HCT116 (cell line): ENCODE data around the gene GNG7. TPM values are rescaled to one million over a fixed set of nuclear protein-coding genes. Genes with fewer than 3 reads are reported as not detected.

Experiments used
- ATAC-seq: fragments of 200-7000 bp; cut with Tn5 transposase; 2 replicates; pipeline ENCODE4 v1.9.1; 2020; ENCODE audit warnings: mild to moderate bottlenecking, moderate library complexity
- BruUV-seq: library from RNA; stranded (reverse); fragments of 400-500 nt; replicated peaks from 2 replicates; lab custom pipeline; 2021; lab: Mats Ljungman, UMichigan
- CTCF ChIA-PET: fragments of 300-600 bp; sonication (Branson Sonifier 250); formaldehyde crosslinking; loops from one replicate; lab custom pipeline; 2021; ENCODE audit warnings: antibody characterized with exemption; lab: Charles Lee
- POLR2A ChIA-PET: fragments of 300-600, 350-600 bp; sonication (Branson Sonifier 250); formaldehyde crosslinking; loops from one replicate; lab custom pipeline; 2021; ENCODE audit warnings: antibody characterized with exemption; lab: Charles Lee
- RAD21 ChIA-PET, 2 experiments: fragments of 300-600 bp; sonication (Branson Sonifier 250); formaldehyde crosslinking; loops; one replicate each; lab custom pipeline; 2023; ENCODE audit warnings: low total read pairs in 2 of 2; ENCODE audit not compliant: uncharacterized antibody in 2 of 2, unreplicated experiment in 2 of 2, low non-redundant PET in 1 of 2; lab: Charles Lee
- DNase-seq: peaks from one replicate; pipeline ENCODE4 v3.0.0-alpha.2; 2010; ENCODE audit warnings: low read depth, low spot score
- H2AFZ ChIP-seq: fragments of 200-600 bp; shearing (Covaris generic), sonication (generic); 2 replicates; pipeline ENCODE4 v1.6.1; 2017; ENCODE audit warnings: low read depth, mixed run types, mixed read lengths, antibody characterized with exemption, low read length; ENCODE audit not compliant: poor library complexity, severe bottlenecking
- H3K27ac ChIP-seq: 2 replicates; pipeline ENCODE4 v1.5.1; 2012; ENCODE audit warnings: low read depth, low read length
- H3K27me3 ChIP-seq: fragments of 200-600 bp; sonication (generic); 2 replicates; pipeline ENCODE4 v1.6.1; 2016; ENCODE audit warnings: mixed run types, low read length, mixed read lengths; ENCODE audit not compliant: insufficient read depth
- H3K36me3 ChIP-seq, 2 experiments: fragments of 200-500 bp in 1 of 2; fragments of 200-600 bp in 1 of 2; sonication (Bioruptor generic) in 1 of 2; sonication (generic) in 1 of 2; 2 replicates each; pipeline versions ENCODE4 v1.5.1 to v1.6.1; 2014 to 2016; ENCODE audit warnings: low read length in 2 of 2, inconsistent platforms in 1 of 2, mixed read lengths in 1 of 2, mixed run types in 1 of 2; ENCODE audit not compliant: insufficient read depth in 2 of 2, control insufficient read depth in 1 of 2
- H3K4me1 ChIP-seq, 2 experiments: fragments of 200-600 bp in 1 of 2; sonication (generic) in 1 of 2; 2 replicates each; pipeline versions ENCODE4 v1.5.1 to v1.6.1; 2012 to 2017; ENCODE audit warnings: low read length in 2 of 2, inconsistent platforms in 1 of 2, mild to moderate bottlenecking in 1 of 2, mixed read lengths in 1 of 2, mixed run types in 1 of 2, moderate library complexity in 1 of 2; ENCODE audit not compliant: insufficient read depth in 2 of 2, control insufficient read depth in 1 of 2
- H3K4me2 ChIP-seq: fragments of 200-600 bp; sonication (generic); 2 replicates; pipeline ENCODE4 v1.6.1; 2017; ENCODE audit warnings: mixed run types, low read length, mixed read lengths
- H3K4me3 ChIP-seq, 2 experiments: fragments of 200-600 bp in 1 of 2; sonication (generic) in 1 of 2; replicated peaks in 1 of 2; 2 replicates each; pipeline ENCODE4 v1.5.1; 2011 to 2016; ENCODE audit warnings: low read length in 2 of 2, control low read depth in 1 of 2, low read depth in 1 of 2, mild to moderate bottlenecking in 1 of 2, mixed read lengths in 1 of 2, mixed run types in 1 of 2
- H3K79me2 ChIP-seq: fragments of 200-600 bp; sonication (generic); 2 replicates; pipeline ENCODE4 v1.6.1; 2017; ENCODE audit warnings: mild to moderate bottlenecking, mixed run types, low read length, moderate library complexity, mixed read lengths; ENCODE audit not compliant: insufficient read depth
- H3K9ac ChIP-seq: fragments of 200-600 bp; sonication (generic); 2 replicates; pipeline ENCODE4 v1.6.1; 2016; ENCODE audit warnings: low read length, mixed read lengths
- H3K9me2 ChIP-seq: fragments of 200-600 bp; sonication (generic), shearing (Covaris generic); 2 replicates; pipeline ENCODE4 v1.6.1; 2017; ENCODE audit warnings: mixed run types, mild to moderate bottlenecking, moderate library complexity; ENCODE audit not compliant: insufficient read depth
- H3K9me3 ChIP-seq, 2 experiments: fragments of 200-500 bp in 1 of 2; fragments of 200-600 bp in 1 of 2; sonication (Bioruptor generic) in 1 of 2; sonication (generic) in 1 of 2; 2 replicates each; pipeline ENCODE4 v1.6.1; 2014 to 2017; ENCODE audit warnings: low read length in 2 of 2, mixed read lengths in 2 of 2, inconsistent platforms in 1 of 2, low read depth in 1 of 2, mild to moderate bottlenecking in 1 of 2, mixed run types in 1 of 2, moderate library complexity in 1 of 2; ENCODE audit not compliant: control insufficient read depth in 1 of 2, insufficient read depth in 1 of 2
- H4K20me1 ChIP-seq: fragments of 200-600 bp; sonication (generic), shearing (Covaris generic); 2 replicates; pipeline ENCODE4 v1.6.1; 2017; ENCODE audit warnings: mixed run types, mild to moderate bottlenecking, moderate library complexity; ENCODE audit not compliant: insufficient read depth
- EGR1 ChIP-seq: IDR thresholded peaks from 2 replicates; pipeline ENCODE4 v1.6.1; 2012; ENCODE audit warnings: low read depth
- EZH2 ChIP-seq: fragments of 200-600 bp; sonication (generic); IDR thresholded peaks from 2 replicates; pipeline ENCODE4 v1.6.1; 2017; ENCODE audit warnings: antibody characterized with exemption, mixed run types
- EZH2phosphoT487 ChIP-seq: fragments of 200-600 bp; IDR thresholded peaks from 2 replicates; pipeline ENCODE4 v1.6.1; 2018; ENCODE audit warnings: antibody characterized with exemption, borderline replicate concordance
- FOSL1 ChIP-seq: IDR thresholded peaks from 2 replicates; pipeline ENCODE4 v1.6.1; 2012; ENCODE audit warnings: low read depth
- JUND ChIP-seq: IDR thresholded peaks from 2 replicates; pipeline ENCODE4 v1.6.1; 2012
- MAX ChIP-seq: IDR thresholded peaks from 2 replicates; pipeline ENCODE4 v1.6.1; 2012
- POLR2A ChIP-seq: IDR thresholded peaks from 2 replicates; pipeline ENCODE4 v1.7.0; 2011; ENCODE audit warnings: borderline replicate concordance; ENCODE audit not compliant: insufficient read depth, insufficient read length; ENCODE audit errors: extremely low read depth
- RAD21 ChIP-seq: IDR thresholded peaks from 2 replicates; pipeline ENCODE4 v1.6.1; 2012; ENCODE audit warnings: low read depth, mild to moderate bottlenecking
- REST ChIP-seq: IDR thresholded peaks from 2 replicates; pipeline ENCODE4 v1.6.1; 2012; ENCODE audit warnings: low read depth
- SRF ChIP-seq: IDR thresholded peaks from 2 replicates; pipeline ENCODE4 v1.6.1; 2012; ENCODE audit warnings: low read depth
- TCF7L2 ChIP-seq: IDR thresholded peaks from 2 replicates; pipeline ENCODE4 v1.7.0; 2011; ENCODE audit warnings: borderline replicate concordance, inconsistent platforms; ENCODE audit not compliant: insufficient read depth, insufficient read length; ENCODE audit errors: extremely low read depth
- YY1 ChIP-seq: IDR thresholded peaks from 2 replicates; pipeline ENCODE4 v1.6.1; 2011; ENCODE audit warnings: low read length, low read depth, moderate library complexity, mild to moderate bottlenecking; ENCODE audit not compliant: insufficient replicate concordance; ENCODE audit errors: extremely low read depth
- ZBTB33 ChIP-seq: IDR thresholded peaks from 2 replicates; pipeline ENCODE4 v1.6.1; 2011; ENCODE audit warnings: mild to moderate bottlenecking, low read length, moderate library complexity; ENCODE audit not compliant: insufficient replicate concordance; ENCODE audit errors: extremely low read depth
- intact Hi-C: fragments of 100-400 bp; cut with micrococcal nuclease; formaldehyde crosslinking; loops from 2 replicates; pipeline ENCODE4 v1.10.0; 2022
- total RNA-seq: library from RNA; stranded (reverse); gene quantifications from one replicate; pipeline ENCODE4 v1.2.1, GENCODE V29; 2021; ENCODE audit not compliant: unreplicated experiment

GNG7 gene
- total RNA-seq, 1 experiment from 2014 or later, result 11.3 TPM

- Histone ChIP-seq H3K36me3 (no peaks in the 10 kb centered on the region), H4K20me1 (no peaks in the 10 kb centered on the region), H3K4me3 (no peak overlapping the region), H3K27ac (no peak overlapping the region), H3K4me1 (peaks cover 19 to 25% of the 10 kb centered on the region in 2 experiments), H3K9me3 (no peaks in the 10 kb centered on the region), H3K9ac (no peak overlapping the region), H2AFZ (no peak overlapping the region), H3K4me2 (no peak overlapping the region), H3K27me3 (no peaks in the 10 kb centered on the region), H3K79me2 (no peaks in the 10 kb centered on the region), H3K9me2 (no peaks in the 10 kb centered on the region)
- DNase-seq (no peak), ATAC-seq (no peak)
- POLR2A ChIA-PET, result interaction anchor here (1.7 kb wide), 1 partner anchor 12 kb away, joined by 6 read pairs; the partner anchor contains the start of gene GADD45B
- RAD21 ChIA-PET, result no interaction called here
- CTCF ChIA-PET, result no interaction called here
- BruUV-seq, result no TSS peak
- TF ChIP-seq MAX, result no peak
- no peak for TF ChIP-seq POLR2A
- no peak for TF ChIP-seq YY1
- no peak for TF ChIP-seq EZH2
- no peak for TF ChIP-seq EGR1
- TF ChIP-seq EZH2phosphoT487, result no peak
- TF ChIP-seq RAD21, result no peak
- TF ChIP-seq REST, result no peak
- TF ChIP-seq TCF7L2, result no peak
- TF ChIP-seq ZBTB33, result no peak
- TF ChIP-seq JUND, result no peak
- no peak for TF ChIP-seq FOSL1
- TF ChIP-seq SRF, result no peak
- intact Hi-C loops, result no loop called here
These were observed 214.7 kb downstream of the GNG7 start for GRCh38 chr19:2487842-2488241.
